H9 (cell line): Measurements from ENCODE around the gene TREML1. TPM values are rescaled to one million over a fixed set of nuclear protein-coding genes. Genes with fewer than 3 reads are reported as not detected.

Source experiments
- DNase-seq: peaks from one replicate; pipeline ENCODE4 v3.0.0-alpha.2; 2017
- H2AFZ ChIP-seq: one replicate; pipeline ENCODE4 v1.6.1; 2013; ENCODE audit warnings: mild to moderate bottlenecking, low read length, control low read depth, moderate library complexity
- H2AK5ac ChIP-seq: 2 replicates; pipeline ENCODE4 v1.6.1; 2013; ENCODE audit warnings: low read length, control low read depth, mixed read lengths; ENCODE audit not compliant: insufficient read length
- H2BK120ac ChIP-seq: one replicate; pipeline ENCODE4 v1.6.1; 2013; ENCODE audit warnings: low read depth, mild to moderate bottlenecking, low read length, control low read depth, inconsistent platforms; ENCODE audit not compliant: poor library complexity, severe bottlenecking
- H2BK12ac ChIP-seq: 2 replicates; pipeline ENCODE4 v1.6.1; 2013; ENCODE audit warnings: low read length, control low read depth, mixed read lengths, low read depth; ENCODE audit not compliant: insufficient read length
- H2BK15ac ChIP-seq: 2 replicates; pipeline ENCODE4 v1.6.1; 2013; ENCODE audit warnings: low read depth, low read length, control low read depth
- H2BK20ac ChIP-seq: one replicate; pipeline ENCODE4 v1.6.1; 2013; ENCODE audit warnings: low read depth, mild to moderate bottlenecking, low read length, control low read depth, inconsistent platforms; ENCODE audit not compliant: poor library complexity, severe bottlenecking
- H2BK5ac ChIP-seq: 2 replicates; pipeline ENCODE4 v1.6.1; 2013; ENCODE audit warnings: low read length, control low read depth, mixed read lengths; ENCODE audit not compliant: insufficient read length
- H3K14ac ChIP-seq: 2 replicates; pipeline ENCODE4 v1.6.1; 2013; ENCODE audit warnings: low read length, control low read depth; ENCODE audit not compliant: insufficient read depth
- H3K18ac ChIP-seq: 2 replicates; pipeline ENCODE4 v1.6.1; 2013; ENCODE audit warnings: low read depth, mild to moderate bottlenecking, mixed read lengths, low read length, control low read depth; ENCODE audit not compliant: insufficient read length
- H3K23ac ChIP-seq: 2 replicates; pipeline ENCODE4 v1.6.1; 2013; ENCODE audit warnings: low read length, control low read depth, mixed read lengths, low read depth; ENCODE audit not compliant: insufficient read length
- H3K23me2 ChIP-seq: 2 replicates; pipeline ENCODE4 v1.6.1; 2013; ENCODE audit warnings: low read depth, mild to moderate bottlenecking, mixed read lengths, low read length, control low read depth; ENCODE audit not compliant: insufficient read length, poor library complexity, severe bottlenecking
- H3K27ac ChIP-seq: 2 replicates; pipeline ENCODE4 v1.5.1; 2013; ENCODE audit warnings: low read length, control low read depth, mixed read lengths, low read depth; ENCODE audit not compliant: insufficient read length
- H3K27me3 ChIP-seq: 2 replicates; pipeline ENCODE4 v1.6.1; 2013; ENCODE audit warnings: low read length, control low read depth, inconsistent platforms; ENCODE audit not compliant: insufficient read depth
- H3K4ac ChIP-seq: 2 replicates; pipeline ENCODE4 v1.6.1; 2013; ENCODE audit warnings: low read depth, mild to moderate bottlenecking, control low read depth, inconsistent platforms, low read length, moderate library complexity
- H3K4me1 ChIP-seq: 2 replicates; pipeline ENCODE4 v1.6.1; 2013; ENCODE audit warnings: low read length, control low read depth, inconsistent platforms; ENCODE audit not compliant: insufficient read depth
- H3K4me2 ChIP-seq: 2 replicates; pipeline ENCODE4 v1.6.1; 2013; ENCODE audit warnings: low read length, control low read depth, mixed read lengths; ENCODE audit not compliant: insufficient read length, insufficient read depth
- H3K56ac ChIP-seq: 2 replicates; pipeline ENCODE4 v1.6.1; 2013; ENCODE audit warnings: low read depth, mild to moderate bottlenecking, mixed read lengths, low read length, control low read depth; ENCODE audit not compliant: insufficient read length
- H3K79me1 ChIP-seq: 2 replicates; pipeline ENCODE4 v1.6.1; 2013; ENCODE audit warnings: low read depth, mild to moderate bottlenecking, moderate library complexity, low read length, control low read depth, inconsistent platforms; ENCODE audit not compliant: insufficient read depth, poor library complexity, severe bottlenecking
- H3K79me2 ChIP-seq: 2 replicates; pipeline ENCODE4 v1.6.1; 2013; ENCODE audit warnings: low read length, control low read depth, inconsistent platforms; ENCODE audit not compliant: insufficient read depth
- H3K9ac ChIP-seq: 2 replicates; pipeline ENCODE4 v1.6.1; 2013; ENCODE audit warnings: low read length, control low read depth, mixed read lengths; ENCODE audit not compliant: insufficient read length; ENCODE audit errors: extremely low read depth
- H3K9me3 ChIP-seq: one replicate; pipeline ENCODE4 v1.6.1; 2013; ENCODE audit warnings: low read depth, low read length, inconsistent platforms; ENCODE audit not compliant: control insufficient read depth
- H3T11ph ChIP-seq: one replicate; pipeline ENCODE4 v1.6.1; 2013; ENCODE audit warnings: mild to moderate bottlenecking, low read length, control low read depth, inconsistent platforms
- H4K20me1 ChIP-seq: one replicate; pipeline ENCODE4 v1.6.1; 2013; ENCODE audit not compliant: control insufficient read depth, insufficient read length, insufficient read depth
- H4K5ac ChIP-seq: 2 replicates; pipeline ENCODE4 v1.6.1; 2013; ENCODE audit warnings: low read depth, mild to moderate bottlenecking, mixed read lengths, low read length, control low read depth; ENCODE audit not compliant: insufficient read length
- H4K8ac ChIP-seq: replicated peaks from 2 replicates; pipeline ENCODE4 v1.6.1; 2013; ENCODE audit warnings: low read length, control low read depth, mixed read lengths, low read depth; ENCODE audit not compliant: insufficient read length
- H4K91ac ChIP-seq: 2 replicates; pipeline ENCODE4 v1.6.1; 2013; ENCODE audit warnings: low read depth, mild to moderate bottlenecking, moderate library complexity, mixed read lengths, low read length, control low read depth; ENCODE audit not compliant: insufficient read length
- H3K27ac Mint-ChIP-seq, 3 experiments: 2 replicates in 2 of 3; 3 replicates in 1 of 3; pipeline ENCODE4 v1.8.0; 2020 to 2021; ENCODE audit warnings: mixed read lengths in 3 of 3, mild to moderate bottlenecking in 1 of 3, moderate library complexity in 1 of 3
- H3K27me3 Mint-ChIP-seq: 2 replicates; pipeline ENCODE4 v1.8.0; 2021; ENCODE audit warnings: low read depth, mild to moderate bottlenecking, moderate library complexity, mixed read lengths
- H3K36me3 Mint-ChIP-seq, 3 experiments: 2 replicates in 2 of 3; 3 replicates in 1 of 3; pipeline ENCODE4 v1.8.0; 2020 to 2021; ENCODE audit warnings: low read depth in 3 of 3, mixed read lengths in 3 of 3; ENCODE audit not compliant: insufficient read depth in 1 of 3
- H3K4me1 Mint-ChIP-seq, 2 experiments: 2 replicates each; pipeline ENCODE4 v1.8.0; 2020; ENCODE audit warnings: mixed read lengths in 2 of 2
- H3K4me3 Mint-ChIP-seq, 2 experiments: 2 replicates in 1 of 2; 3 replicates in 1 of 2; pipeline ENCODE4 v1.8.0; 2020 to 2021; ENCODE audit warnings: mild to moderate bottlenecking in 2 of 2, mixed read lengths in 2 of 2, moderate library complexity in 1 of 2
- H3K9me3 Mint-ChIP-seq, 2 experiments: 2 replicates in 1 of 2; 3 replicates in 1 of 2; pipeline ENCODE4 v1.8.0; 2020; ENCODE audit warnings: mild to moderate bottlenecking in 2 of 2, mixed read lengths in 2 of 2, moderate library complexity in 1 of 2
- CTCF ChIP-seq: fragments of 200-600 bp; sonication (generic); conservative IDR thresholded peaks from 3 replicates; pipeline ENCODE4 v1.8.0; 2021; ENCODE audit warnings: antibody characterized with exemption, mild to moderate bottlenecking
- WGBS: extraction: QIAGEN DNeasy Blood & Tissue Kit; methylation state at CpG from one replicate; pipeline ENCODE4 v1.1.7; 2013; ENCODE audit warnings: missing lambda C conversion rate, low lambda C conversion rate, mixed read lengths; ENCODE audit not compliant: insufficient read length; ENCODE audit errors: extremely low coverage; 5-methylcytosine and 5-hydroxymethylcytosine counted together
- total RNA-seq: library from RNA; stranded (reverse); gene quantifications from 2 replicates; pipeline ENCODE4 v1.2.1, GENCODE V29; 2021

Gene TREML1
- total RNA-seq, 1 experiment from 2014 or later: not detected

GRCh38 chr6:41120058-41120457 is 34.1 kb downstream of the TREML1 start:
- H3K27me3 Mint-ChIP-seq: no peaks in the 10 kb centered on the region
- Histone ChIP-seq H2BK5ac (no peak overlapping the region), H2AK5ac (no peak overlapping the region), H3K4ac (no peak overlapping the region), H3K23me2 (no peaks in the 10 kb centered on the region), H3K4me1 (no peaks in the 10 kb centered on the region), H3K18ac (no peak overlapping the region), H2BK15ac (no peak overlapping the region), H3K27ac (no peak overlapping the region), H4K20me1 (no peaks in the 10 kb centered on the region), H3K79me1 (no peaks in the 10 kb centered on the region), H3K4me2 (no peak overlapping the region), H3K27me3 (no peaks in the 10 kb centered on the region), H2BK12ac (no peak overlapping the region), H2AFZ (no peak overlapping the region), H4K91ac (no peak overlapping the region), H3T11ph (no peak overlapping the region), H4K8ac (no peak overlapping the region), H3K9ac (no peak overlapping the region), H3K56ac (no peak overlapping the region), H2BK20ac (no peak overlapping the region), H4K5ac (no peak overlapping the region), H2BK120ac (no peak overlapping the region), H3K79me2 (no peaks in the 10 kb centered on the region), H3K14ac (no peak overlapping the region), H3K9me3 (no peaks in the 10 kb centered on the region), H3K23ac (no peak overlapping the region)
- WGBS: no CpG with 5 or more reads among the region's 1 CpG
- no peak for TF ChIP-seq CTCF
- peaks cover 0 to 10% (median 4%) of the 10 kb centered on the region in 3 experiments; a peak in 4 of 7 replicates for H3K36me3 Mint-ChIP-seq
- no peaks in the 10 kb centered on the region for H3K4me1 Mint-ChIP-seq
- H3K9me3 Mint-ChIP-seq: no peaks in the 10 kb centered on the region
- H3K4me3 Mint-ChIP-seq: no peak overlapping the region
- no peak for DNase-seq
- H3K27ac Mint-ChIP-seq: no peak overlapping the region; a peak in 1 of 7 replicates
